Activated CD4-positive, alpha-beta T cell treated with anti-CD3 and anti-CD28 coated beads, Interleukin-2, amount 50 U/mL, for 4 hours (primary cell): ENCODE results near the gene PDZD2.
"Not testable (repeated sequence)": the region's sequence is repeated elsewhere in the genome, so short reads cannot be mapped to it uniquely, and the experiment has no call there.

Source experiments
- DNase-seq, 2 experiments: peaks; one replicate each; pipeline ENCODE4 v3.0.0-alpha.2; 2020

The PDZD2 gene

GRCh38 chr5:31639481-31640411, 815 bp downstream of the PDZD2 start:
- DNase-seq, result no peak

DNA sequence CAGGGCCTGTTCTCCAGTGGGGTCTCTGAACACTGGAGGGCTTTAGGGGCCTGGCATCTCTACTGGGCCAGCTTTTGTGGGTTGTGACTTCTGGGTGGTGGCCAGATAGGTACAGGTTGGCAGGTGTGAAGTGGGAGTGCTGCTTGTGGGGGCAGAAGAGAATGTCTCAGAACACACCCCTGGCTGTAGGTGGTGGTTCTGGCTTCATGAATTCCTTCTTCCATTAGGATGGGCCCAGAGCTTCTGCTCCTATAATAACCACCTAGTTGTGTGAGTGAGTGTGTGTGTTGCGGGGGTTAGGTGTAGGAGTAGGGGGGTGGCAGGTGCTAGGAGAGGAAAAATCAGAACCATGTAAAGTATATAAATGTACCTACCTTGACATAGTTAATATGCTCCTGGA, 1.6 kb downstream of the PDZD2 start:
- no peak for DNase-seq

GRCh38 chr5:31641059-31641458, 2.1 kb downstream of the PDZD2 start:
- DNase-seq, result no peak

GRCh38 chr5:31641575-31641974, 2.6 kb downstream of the PDZD2 start:
- DNase-seq, result no peak

- DNase-seq, result no peak
Measured at GRCh38 chr5:31645420-31646081, 6.6 kb downstream of the PDZD2 start.

GRCh38 chr5:31648326-31648725, 9.4 kb downstream of the PDZD2 start:
- DNase-seq, result no peak

DNA sequence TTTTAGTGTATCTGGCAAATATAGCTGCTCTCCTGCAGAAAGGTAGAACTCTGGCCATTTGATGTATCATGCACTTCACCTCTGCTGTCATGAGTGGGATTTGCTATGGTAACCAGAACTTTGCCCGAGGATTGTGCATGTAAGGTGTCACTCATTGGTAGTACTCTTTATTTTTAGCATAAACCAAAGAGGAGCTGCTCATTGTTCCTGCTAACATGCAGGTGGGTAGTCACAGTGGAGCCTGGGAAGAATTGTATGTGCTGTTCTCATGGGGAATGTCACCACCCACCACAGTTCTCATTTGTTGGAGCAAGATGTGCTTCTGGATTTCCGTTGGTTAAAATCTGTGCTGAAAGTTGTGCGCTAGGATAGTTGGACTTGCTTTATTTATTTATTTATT, 12.3 kb downstream of the PDZD2 start:
- DNase-seq, result no peak

DNA sequence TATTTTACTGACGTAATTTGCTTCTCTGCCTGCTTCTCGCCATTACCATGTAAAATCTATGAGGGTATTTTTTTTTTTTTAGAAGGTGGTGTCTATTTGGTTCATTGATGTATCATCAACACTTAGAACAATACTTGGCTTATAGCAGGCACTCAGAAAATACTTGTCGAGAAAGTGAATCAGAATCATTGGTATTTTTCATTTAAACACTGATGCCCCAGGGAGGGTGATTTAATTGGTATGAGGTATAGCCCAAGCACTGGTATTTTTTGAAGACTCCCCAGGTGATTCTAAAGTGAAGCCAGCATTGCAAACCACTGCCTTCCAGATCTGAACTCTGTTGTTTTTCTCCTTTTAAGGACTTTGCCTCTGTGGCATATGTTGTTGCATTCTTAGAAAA, 16.6 kb downstream of the PDZD2 start:
- DNase-seq, result no peak

DNA sequence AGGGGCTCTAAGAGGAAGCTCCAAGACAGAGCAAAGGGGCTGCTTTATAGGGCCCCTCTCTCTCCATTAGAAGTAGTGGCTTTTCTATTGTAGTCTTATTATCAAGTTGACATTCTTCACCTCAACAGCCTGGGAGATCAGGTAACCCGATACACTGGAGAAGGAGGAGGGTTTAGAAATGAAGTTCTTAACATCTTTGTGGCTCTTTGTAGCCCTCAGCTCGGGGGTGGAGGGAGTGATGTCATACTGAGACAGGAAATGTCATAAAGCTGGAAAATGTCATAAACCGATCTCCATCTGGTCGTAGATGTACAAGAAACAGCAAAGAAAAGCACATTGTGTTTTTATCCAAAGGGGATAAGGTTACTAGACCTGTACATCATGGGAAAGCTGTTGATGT, 17.9 kb downstream of the PDZD2 start:
- no peak for DNase-seq

- no peak for DNase-seq
Measured at GRCh38 chr5:31657315-31657979, 18.5 kb downstream of the PDZD2 start.

DNA sequence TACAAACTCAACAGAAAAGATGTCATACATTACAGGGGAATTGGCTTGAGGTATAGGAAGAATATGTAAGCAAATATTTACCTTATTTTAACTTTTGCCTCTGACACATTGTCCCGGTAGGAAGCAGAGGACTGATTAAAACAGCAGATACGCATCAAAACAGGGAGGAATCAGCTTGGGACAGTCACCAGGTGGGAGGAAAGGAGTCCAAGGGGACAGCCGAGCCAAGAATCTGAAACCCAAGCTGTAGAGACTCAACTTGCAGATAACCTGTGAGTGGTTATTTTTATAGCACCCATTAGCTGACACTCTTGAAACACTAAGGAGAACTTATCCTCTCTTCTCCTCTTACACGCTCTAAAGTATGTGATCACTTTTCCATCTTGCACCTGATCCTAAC, 22.3 kb downstream of the PDZD2 start:
- no peak for DNase-seq

DNA sequence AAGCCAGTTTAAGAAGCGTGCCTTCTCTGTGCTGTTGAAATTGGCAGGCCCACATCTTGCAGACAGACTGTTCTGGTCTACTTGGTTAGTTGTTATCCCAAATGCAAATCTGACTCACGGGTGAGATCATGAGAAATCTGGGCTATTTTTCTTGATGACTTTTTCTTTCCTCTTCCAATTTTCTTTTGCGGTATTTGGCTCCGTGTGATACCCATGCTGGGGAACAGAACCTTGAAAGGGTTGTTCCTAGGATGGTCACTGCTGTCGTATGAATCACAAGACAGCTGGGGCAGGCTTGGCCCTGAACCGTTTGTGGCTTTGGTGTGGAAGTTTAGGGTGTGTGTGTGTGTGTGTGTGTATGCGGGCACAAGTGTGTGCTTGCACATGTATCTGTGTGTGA, 24.6 kb downstream of the PDZD2 start:
- DNase-seq, result no peak

- no peak for DNase-seq
Measured at GRCh38 chr5:31664566-31664965, 25.6 kb downstream of the PDZD2 start.

DNA sequence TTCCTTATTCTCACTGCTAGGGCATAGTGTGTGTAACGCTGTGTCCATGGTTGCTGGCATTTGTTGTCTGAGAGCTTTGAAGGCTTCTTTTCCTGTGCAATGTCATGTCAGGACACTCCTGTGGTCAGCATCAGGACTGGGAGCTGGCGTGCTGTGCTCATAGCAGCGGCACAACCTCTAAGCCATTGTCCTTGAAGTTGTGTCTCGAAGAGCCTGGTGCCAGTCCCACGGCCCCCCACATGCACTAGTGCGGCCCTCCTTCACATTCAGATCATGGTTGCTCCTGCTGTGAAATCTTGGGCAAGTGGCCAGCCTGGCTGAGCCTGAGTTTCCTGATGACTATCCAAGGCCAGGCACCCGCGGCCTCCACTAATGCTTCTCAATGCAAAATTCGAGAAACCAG, 32.4 kb downstream of the PDZD2 start:
- DNase-seq, result no peak

DNA sequence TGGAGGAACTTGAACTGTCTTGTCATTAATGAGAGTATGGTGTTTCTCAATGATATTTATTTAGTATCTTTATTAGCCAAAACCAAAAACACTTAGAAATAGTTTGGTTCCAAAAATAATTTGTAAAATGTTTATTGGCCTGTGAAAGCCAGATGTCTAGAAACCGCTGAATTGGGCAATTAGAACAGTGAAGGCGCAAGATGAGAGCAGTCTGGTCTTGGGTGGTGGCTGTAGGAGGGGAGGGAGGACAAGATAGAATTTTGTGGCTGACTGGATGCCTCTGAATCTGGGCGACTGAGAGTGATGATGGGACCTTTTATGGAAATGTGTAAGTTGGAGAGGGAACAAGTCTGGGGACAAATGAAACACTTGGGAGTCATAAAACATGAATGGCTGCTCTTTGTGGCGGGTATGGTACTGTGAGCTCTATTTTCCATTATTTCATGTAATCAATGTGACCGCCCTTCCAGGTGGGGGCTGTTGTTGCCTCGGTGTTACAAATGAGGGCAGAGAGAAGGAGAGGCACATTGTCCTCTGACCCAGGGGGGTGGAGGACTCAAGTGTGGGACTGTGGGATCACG, 35.5 kb downstream of the PDZD2 start:
- no peak for DNase-seq

DNA sequence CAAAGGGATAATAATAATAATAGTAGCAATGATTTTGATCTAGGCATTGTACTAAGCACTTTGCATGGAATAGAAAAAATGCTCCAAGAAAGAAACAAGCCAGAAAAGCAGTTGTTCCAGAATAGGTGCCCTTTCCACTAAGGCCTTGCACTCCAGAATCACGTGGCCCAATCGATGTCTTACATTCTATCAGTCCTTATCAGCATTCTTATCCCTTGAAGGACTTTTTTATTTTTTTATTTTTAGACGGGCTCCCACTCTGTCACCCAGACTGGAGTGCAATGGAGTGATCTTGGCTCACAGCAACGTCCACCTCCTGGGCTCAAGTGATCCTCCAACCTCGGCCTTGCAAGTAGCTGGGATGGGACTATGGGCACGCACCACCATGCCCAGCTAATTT, 36.5 kb downstream of the PDZD2 start:
- DNase-seq, result no peak

DNA sequence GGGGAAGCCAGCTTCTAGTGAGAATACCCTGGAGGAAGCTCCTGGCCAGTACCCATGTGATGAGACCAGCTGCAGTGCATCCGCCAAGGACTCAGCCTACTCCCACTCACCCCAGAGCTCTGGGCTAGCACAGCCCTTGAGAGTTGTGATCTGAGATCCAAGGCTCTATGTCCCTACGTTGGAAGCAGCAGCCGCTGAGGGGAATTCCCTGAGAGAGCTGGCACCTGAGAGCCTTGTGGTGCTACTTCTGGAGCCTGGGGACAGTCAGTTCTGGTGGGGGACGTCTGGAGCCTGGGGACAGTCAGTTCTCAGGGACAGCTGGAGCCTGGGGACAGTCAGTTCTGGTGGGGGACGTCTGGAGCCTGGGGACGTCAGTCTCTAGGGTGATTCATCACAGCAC, 39.2 kb downstream of the PDZD2 start:
- no peak for DNase-seq

- no peak for DNase-seq
Measured at GRCh38 chr5:31680528-31680927, 41.6 kb downstream of the PDZD2 start.

DNA sequence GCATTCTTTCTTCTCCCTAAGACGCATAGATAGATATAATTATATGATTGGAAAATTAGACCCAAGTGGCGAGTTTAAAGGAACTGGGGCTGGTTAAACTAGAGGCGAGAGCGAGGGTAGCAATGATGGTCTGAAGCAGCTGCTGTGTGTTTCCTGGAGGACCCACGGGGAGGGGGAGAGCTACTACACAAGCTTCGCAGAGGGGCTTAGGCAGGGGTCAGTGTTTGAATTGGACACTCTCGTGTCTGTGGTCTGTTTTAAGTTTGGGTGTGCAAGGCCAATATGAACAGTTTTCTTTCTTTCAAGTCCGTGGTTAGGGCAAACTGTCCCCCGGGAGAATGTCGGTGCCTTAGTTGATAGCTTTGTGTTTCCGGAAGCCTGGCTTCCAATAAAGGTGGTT, 43.1 kb downstream of the PDZD2 start:
- DNase-seq, result no peak

DNA sequence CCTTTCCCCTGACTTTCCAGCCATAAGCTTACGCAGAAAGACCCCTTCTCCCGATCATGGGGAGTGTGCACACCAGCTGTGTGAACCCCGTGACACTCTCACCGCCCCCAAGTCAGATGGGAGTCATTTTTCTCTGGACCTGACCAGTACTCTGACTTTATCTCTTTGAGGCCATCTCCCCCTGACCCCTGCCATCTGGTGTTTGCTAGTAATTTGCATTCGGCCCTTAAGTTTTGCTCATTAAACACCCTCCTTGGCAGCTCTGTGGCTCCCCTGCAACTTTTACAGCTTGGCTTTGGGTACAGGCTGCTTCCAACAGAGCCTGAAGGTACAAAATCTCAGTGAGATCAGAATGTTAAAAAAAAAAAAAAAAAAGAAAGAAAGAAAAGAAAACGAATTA, 43.9 kb downstream of the PDZD2 start:
- DNase-seq, result no peak

GRCh38 chr5:31688515-31689092, 49.7 kb downstream of the PDZD2 start:
- DNase-seq, result no peak

- DNase-seq, result not testable (repeated sequence)
Measured at GRCh38 chr5:31691408-31691807, 52.5 kb downstream of the PDZD2 start.

DNA sequence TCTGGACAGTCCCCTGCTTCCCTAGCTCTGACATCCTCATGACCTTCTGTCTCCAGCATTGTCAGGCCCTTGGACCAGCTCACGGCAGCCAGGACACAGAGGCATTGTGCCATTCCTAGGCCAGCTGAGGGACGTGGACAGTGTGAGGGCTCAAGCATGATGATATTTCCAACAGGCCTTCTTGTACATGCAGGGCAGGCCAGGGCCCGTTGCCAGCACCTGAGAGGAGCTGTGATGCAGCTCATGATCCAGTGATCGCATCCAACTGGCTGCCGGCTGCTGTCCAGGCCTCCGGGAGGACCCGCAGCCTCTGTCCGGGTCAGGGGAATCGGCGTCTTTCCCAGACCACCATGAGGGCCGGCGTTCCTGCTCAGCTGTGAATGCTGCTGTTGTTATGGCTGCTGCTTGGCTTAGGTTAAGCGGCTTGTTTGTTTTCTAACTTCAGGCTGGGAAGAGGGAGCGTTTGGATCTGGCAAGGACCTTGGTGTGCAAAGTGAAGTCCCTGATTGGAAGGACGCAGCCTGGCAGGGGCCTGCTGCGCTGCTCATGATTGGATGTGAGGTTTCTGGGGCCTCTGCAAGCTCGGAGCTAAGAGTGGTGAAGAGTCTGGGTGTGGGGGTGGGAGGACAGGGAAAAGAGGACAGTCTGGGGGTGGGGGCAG, 53.8 kb downstream of the PDZD2 start:
- DNase-seq, result no peak
